ENCODE data around the gene GMDS.

GMDS gene

GRCh38 chr6:1931817-1932216, 313.6 kb downstream of the GMDS start:
- TF ChIP-seq BACH2 (CRISPR knock-in tag; IDR thresholded peaks at IDR 0.05; ENCODE audit: borderline replicate concordance) (no peak), ZFP3 (CRISPR knock-in tag; IDR thresholded peaks at IDR 0.05) (no peak), ARNTL (CRISPR knock-in tag; IDR thresholded peaks at IDR 0.05; ENCODE audit: borderline replicate concordance, low read depth) (no peak), POU6F1 (CRISPR knock-in tag; IDR thresholded peaks at IDR 0.05; ENCODE audit: borderline replicate concordance, low read depth) (no peak), PPARA (CRISPR knock-in tag; IDR thresholded peaks at IDR 0.05; ENCODE audit: borderline replicate concordance) (no peak), CSDC2 (CRISPR knock-in tag; IDR thresholded peaks at IDR 0.05) (no peak), TCF4 (CRISPR knock-in tag; IDR thresholded peaks at IDR 0.05; ENCODE audit: borderline replicate concordance) (no peak), OSR1 (CRISPR knock-in tag; IDR thresholded peaks at IDR 0.05) (no peak), TOX (CRISPR knock-in tag; IDR thresholded peaks at IDR 0.05; ENCODE audit: borderline replicate concordance) (no peak), ZNF70 (CRISPR knock-in tag; IDR thresholded peaks at IDR 0.05) (no peak), ZC3H10 (CRISPR knock-in tag; IDR thresholded peaks at IDR 0.05) (no peak), ISL1 (CRISPR knock-in tag; IDR thresholded peaks at IDR 0.05) (no peak), ZNF565 (CRISPR knock-in tag; conservative IDR thresholded peaks at IDR 0.05; ENCODE audit: low read depth) (no peak), PATZ1 (CRISPR knock-in tag; IDR thresholded peaks at IDR 0.05; ENCODE audit: borderline replicate concordance) (no peak)
- no peak for ATAC-seq

GRCh38 chr6:1930356-1930755, 315.0 kb downstream of the GMDS start:
- TF ChIP-seq PPARA (CRISPR knock-in tag; IDR thresholded peaks at IDR 0.05; ENCODE audit: borderline replicate concordance): no peak
- TF ChIP-seq POU6F1 (CRISPR knock-in tag; IDR thresholded peaks at IDR 0.05; ENCODE audit: borderline replicate concordance, low read depth): no peak
- no peak for TF ChIP-seq ZNF565 (CRISPR knock-in tag; conservative IDR thresholded peaks at IDR 0.05; ENCODE audit: low read depth)
- TF ChIP-seq CSDC2 (CRISPR knock-in tag; IDR thresholded peaks at IDR 0.05): no peak
- no peak for TF ChIP-seq CREB5 (CRISPR knock-in tag; IDR thresholded peaks at IDR 0.05; ENCODE audit: low read depth)
- ATAC-seq: no peak

GRCh38 chr6:1929931-1930330, 315.5 kb downstream of the GMDS start:
- TF ChIP-seq CREB5 (CRISPR knock-in tag; IDR thresholded peaks at IDR 0.05; ENCODE audit: low read depth) (no peak), PPARA (CRISPR knock-in tag; IDR thresholded peaks at IDR 0.05; ENCODE audit: borderline replicate concordance) (no peak), ARNTL (CRISPR knock-in tag; IDR thresholded peaks at IDR 0.05; ENCODE audit: borderline replicate concordance, low read depth) (no peak), PATZ1 (CRISPR knock-in tag; IDR thresholded peaks at IDR 0.05; ENCODE audit: borderline replicate concordance) (no peak), SNAI2 (CRISPR knock-in tag; IDR thresholded peaks at IDR 0.05) (no peak), TCF4 (CRISPR knock-in tag; IDR thresholded peaks at IDR 0.05; ENCODE audit: borderline replicate concordance) (no peak), RARB (CRISPR knock-in tag; IDR thresholded peaks at IDR 0.05) (no peak), ZFP30 (CRISPR knock-in tag; IDR thresholded peaks at IDR 0.05) (no peak), CSDC2 (CRISPR knock-in tag; IDR thresholded peaks at IDR 0.05) (no peak), GLIS3 (CRISPR knock-in tag; IDR thresholded peaks at IDR 0.05) (no peak), ZC3H10 (CRISPR knock-in tag; IDR thresholded peaks at IDR 0.05) (no peak), ZFP3 (CRISPR knock-in tag; IDR thresholded peaks at IDR 0.05) (no peak), ESRRG (CRISPR knock-in tag; IDR thresholded peaks at IDR 0.05) (no peak), ZNF70 (CRISPR knock-in tag; IDR thresholded peaks at IDR 0.05) (no peak), ISL1 (CRISPR knock-in tag; IDR thresholded peaks at IDR 0.05) (no peak), OSR1 (CRISPR knock-in tag; IDR thresholded peaks at IDR 0.05) (no peak), POU6F1 (CRISPR knock-in tag; IDR thresholded peaks at IDR 0.05; ENCODE audit: borderline replicate concordance, low read depth) (no peak), ZNF565 (CRISPR knock-in tag; conservative IDR thresholded peaks at IDR 0.05; ENCODE audit: low read depth) (no peak), CSRNP3 (CRISPR knock-in tag; IDR thresholded peaks at IDR 0.05) (no peak), BACH2 (CRISPR knock-in tag; IDR thresholded peaks at IDR 0.05; ENCODE audit: borderline replicate concordance) (no peak)
- no peak for ATAC-seq

All from SK-N-SH treated with all-trans-retinoic acid at 6 μM for 48 hours (cell line).